ENCODE measurements around the gene IL24. TPM values are rescaled to one million over a fixed set of nuclear protein-coding genes. Genes with fewer than 3 reads are reported as not detected.
A peak's percentile ranks its signal among the peaks of the same experiment; 100 is the strongest.

The IL24 gene
- total RNA-seq, 1 experiment from 2014 or later, result not detected

DNA sequence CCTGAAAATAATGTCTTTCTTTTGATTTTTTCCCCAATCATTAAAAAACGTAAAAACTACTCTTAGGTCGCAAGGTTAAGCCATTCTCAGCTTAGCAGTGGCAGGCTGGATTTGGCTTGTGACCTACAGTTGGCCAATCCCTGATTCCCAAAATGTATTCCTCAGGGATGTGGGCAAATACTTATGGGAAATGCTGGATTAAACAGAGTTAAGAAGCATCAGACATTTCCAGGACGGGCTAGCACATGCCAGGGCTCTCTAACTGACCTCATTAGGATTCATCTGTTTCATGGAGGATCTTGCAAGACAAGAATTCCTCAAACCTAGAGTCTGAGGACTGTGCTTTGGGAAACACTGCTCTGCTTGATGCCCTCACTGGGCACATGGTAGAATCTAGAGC, 982 bp upstream of the IL24 start:
- Histone ChIP-seq H3K27ac (no peak overlapping the region), H4K20me1 (ENCODE audit: insufficient read depth) (no peaks in the 10 kb centered on the region), H3K9me2 (ENCODE audit: insufficient read depth) (no peaks in the 10 kb centered on the region), H2AFZ (no peak overlapping the region), H3K79me2 (ENCODE audit: low read depth) (no peaks in the 10 kb centered on the region), H3F3A (ENCODE audit: insufficient read depth, low read depth) (peaks cover 15% of the 10 kb centered on the region; the same call in 1 of the 2 replicates), H3K4me2 (peak overlapping the region; percentile 56; the same call in 1 of the 2 replicates), H3K9me3 (ENCODE audit: insufficient read depth, low read depth) (no peaks in the 10 kb centered on the region), H3K4me3 (no peak overlapping the region), H3K27me3 (ENCODE audit: insufficient read depth, low read depth) (no peaks in the 10 kb centered on the region), H3K4me1 (replicated peaks; ENCODE audit: insufficient read depth) (peaks cover 37% of the 10 kb centered on the region), H3K36me3 (ENCODE audit: low read depth) (no peaks in the 10 kb centered on the region)
- ChIA-PET CTCF (interaction anchor here (0.5 kb wide), 1 partner anchor 13 kb away, joined by 10 read pairs; no protein-coding TSS in a partner anchor), POLR2A (ENCODE audit: unreplicated experiment) (no interaction called here)
- intact Hi-C loops (cut with micrococcal nuclease; ENCODE audit: unreplicated experiment), result no loop called here
- BruUV-seq (replicated peaks), result no TSS peak
- TF ChIP-seq, protein P1, sequence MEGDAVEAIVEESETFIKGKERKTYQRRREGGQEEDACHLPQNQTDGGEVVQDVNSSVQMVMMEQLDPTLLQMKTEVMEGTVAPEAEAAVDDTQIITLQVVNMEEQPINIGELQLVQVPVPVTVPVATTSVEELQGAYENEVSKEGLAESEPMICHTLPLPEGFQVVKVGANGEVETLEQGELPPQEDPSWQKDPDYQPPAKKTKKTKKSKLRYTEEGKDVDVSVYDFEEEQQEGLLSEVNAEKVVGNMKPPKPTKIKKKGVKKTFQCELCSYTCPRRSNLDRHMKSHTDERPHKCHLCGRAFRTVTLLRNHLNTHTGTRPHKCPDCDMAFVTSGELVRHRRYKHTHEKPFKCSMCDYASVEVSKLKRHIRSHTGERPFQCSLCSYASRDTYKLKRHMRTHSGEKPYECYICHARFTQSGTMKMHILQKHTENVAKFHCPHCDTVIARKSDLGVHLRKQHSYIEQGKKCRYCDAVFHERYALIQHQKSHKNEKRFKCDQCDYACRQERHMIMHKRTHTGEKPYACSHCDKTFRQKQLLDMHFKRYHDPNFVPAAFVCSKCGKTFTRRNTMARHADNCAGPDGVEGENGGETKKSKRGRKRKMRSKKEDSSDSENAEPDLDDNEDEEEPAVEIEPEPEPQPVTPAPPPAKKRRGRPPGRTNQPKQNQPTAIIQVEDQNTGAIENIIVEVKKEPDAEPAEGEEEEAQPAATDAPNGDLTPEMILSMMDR (conservative IDR thresholded peaks at IDR 0.05), result no peak
- no peak for TF ChIP-seq EZH2 (IDR thresholded peaks at IDR 0.05; ENCODE audit: low read depth)
- no peak for DNase-seq

DNA sequence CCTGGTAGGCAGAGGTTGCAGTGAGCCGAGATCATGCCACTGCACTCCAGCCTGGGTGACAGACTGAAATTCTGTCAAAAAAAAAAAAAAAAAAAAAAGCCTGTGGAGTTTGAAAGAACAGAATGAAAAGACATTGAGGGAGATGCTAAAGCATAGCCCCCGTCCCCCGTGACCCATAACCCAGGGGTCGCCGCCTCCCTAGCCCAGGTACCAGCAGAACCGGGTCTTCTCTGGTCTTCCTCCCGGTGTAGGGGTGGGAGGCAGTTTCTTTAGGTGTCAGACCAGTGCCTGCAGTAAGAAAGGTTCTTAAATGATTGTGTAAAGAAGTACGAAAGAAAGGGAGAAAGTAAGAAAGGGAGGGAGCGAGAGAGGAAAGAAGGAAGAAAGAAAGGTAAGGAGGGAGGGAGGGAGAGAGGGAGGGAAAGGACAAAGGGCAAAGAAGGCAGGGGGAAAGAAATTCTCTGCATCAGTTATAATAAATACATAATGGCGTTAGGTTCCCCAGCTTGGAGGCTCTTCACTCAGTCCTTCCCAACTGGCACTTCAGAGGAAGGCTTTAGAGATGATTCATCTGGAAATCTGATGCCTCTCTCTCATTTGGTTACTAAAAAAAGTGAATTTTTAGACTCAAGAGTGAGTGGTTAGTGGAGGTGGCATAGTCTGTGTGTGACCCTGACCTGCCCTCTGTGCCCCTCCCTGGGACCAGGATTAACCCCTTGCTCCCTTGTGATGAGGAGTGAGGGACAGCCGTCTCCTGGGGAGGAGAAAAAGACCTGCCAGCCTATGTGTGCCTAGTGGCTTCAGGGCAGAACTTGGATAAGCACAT, 1.1 kb downstream of the IL24 start:
- POLR2A ChIA-PET (ENCODE audit: unreplicated experiment), result no interaction called here
- TSS peak; percentile 68 for BruUV-seq (replicated peaks)
- CTCF ChIA-PET, result interaction anchor here (0.7 kb wide), 1 partner anchor 424 kb away, joined by 21 read pairs; no protein-coding TSS in a partner anchor
- peak; percentile 33 to 47 for DNase-seq
- no peak for TF ChIP-seq EZH2 (IDR thresholded peaks at IDR 0.05; ENCODE audit: low read depth)
- TF ChIP-seq, protein P1 (conservative IDR thresholded peaks at IDR 0.05), result no peak
- intact Hi-C loops (cut with micrococcal nuclease; ENCODE audit: unreplicated experiment), result no loop called here
- no peak overlapping the region; the same call in 1 of the 2 replicates for H3K27ac ChIP-seq
- no peaks in the 10 kb centered on the region for H3K9me2 ChIP-seq (ENCODE audit: insufficient read depth)
- H3K36me3 ChIP-seq (ENCODE audit: low read depth), result no peaks in the 10 kb centered on the region
- no peaks in the 10 kb centered on the region for H3K9me3 ChIP-seq (ENCODE audit: insufficient read depth, low read depth)
- peaks cover 15% of the 10 kb centered on the region; the same call in 1 of the 2 replicates for H3F3A ChIP-seq (ENCODE audit: insufficient read depth, low read depth)
- H3K4me2 ChIP-seq, result peak overlapping the region; percentile 63
- H4K20me1 ChIP-seq (ENCODE audit: insufficient read depth), result no peaks in the 10 kb centered on the region
- H3K4me3 ChIP-seq, result no peak overlapping the region; the same call in 1 of the 2 replicates
- no peaks in the 10 kb centered on the region for H3K79me2 ChIP-seq (ENCODE audit: low read depth)
- H3K27me3 ChIP-seq (ENCODE audit: insufficient read depth, low read depth), result no peaks in the 10 kb centered on the region
- H3K4me1 ChIP-seq (replicated peaks; ENCODE audit: insufficient read depth), result peaks cover 37% of the 10 kb centered on the region
- no peak overlapping the region for H2AFZ ChIP-seq

DNA sequence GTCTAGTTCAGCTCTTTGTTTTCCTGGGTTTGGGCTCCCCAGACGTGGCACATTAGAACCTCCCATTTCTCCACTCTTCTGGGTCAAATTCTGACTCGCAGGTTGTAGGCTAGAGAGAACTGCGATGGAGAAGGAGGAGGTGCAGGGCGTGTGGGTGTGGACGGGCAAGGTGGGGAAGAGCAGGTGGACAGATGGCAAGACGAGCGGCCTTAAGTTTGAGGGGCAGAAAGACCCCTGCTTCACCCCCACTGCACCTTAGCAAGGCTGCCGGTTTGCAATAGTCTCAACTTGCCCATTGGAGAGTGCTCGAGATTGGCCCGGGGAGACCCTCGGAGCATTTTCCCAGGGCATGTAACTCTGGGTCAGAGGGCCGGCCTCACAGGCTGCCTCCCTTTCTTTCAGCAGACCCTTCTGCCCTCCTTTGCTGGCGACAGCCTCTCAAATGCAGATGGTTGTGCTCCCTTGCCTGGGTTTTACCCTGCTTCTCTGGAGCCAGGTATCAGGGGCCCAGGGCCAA, 1.7 kb downstream of the IL24 start:
- POLR2A ChIA-PET (ENCODE audit: unreplicated experiment), result no interaction called here
- DNase-seq, result no peak
- no peaks in the 10 kb centered on the region for H3K9me2 ChIP-seq (ENCODE audit: insufficient read depth)
- H3K4me1 ChIP-seq (replicated peaks; ENCODE audit: insufficient read depth), result peaks cover 37% of the 10 kb centered on the region
- TF ChIP-seq EZH2 (IDR thresholded peaks at IDR 0.05; ENCODE audit: low read depth), result no peak
- TF ChIP-seq, protein P1 (conservative IDR thresholded peaks at IDR 0.05), result no peak
- BruUV-seq (replicated peaks), result no TSS peak
- H3K79me2 ChIP-seq (ENCODE audit: low read depth), result no peaks in the 10 kb centered on the region
- CTCF ChIA-PET, result interaction anchor here (0.6 kb wide), 1 partner anchor 10 kb away, joined by 5 read pairs; no protein-coding TSS in a partner anchor
- no peaks in the 10 kb centered on the region for H3K27me3 ChIP-seq (ENCODE audit: insufficient read depth, low read depth)
- no peaks in the 10 kb centered on the region for H3K36me3 ChIP-seq (ENCODE audit: low read depth)
- no peaks in the 10 kb centered on the region for H3K9me3 ChIP-seq (ENCODE audit: insufficient read depth, low read depth)
- H4K20me1 ChIP-seq (ENCODE audit: insufficient read depth), result no peaks in the 10 kb centered on the region
- H3K4me2 ChIP-seq, result peak overlapping the region; percentile 63
- H2AFZ ChIP-seq, result no peak overlapping the region
- H3K4me3 ChIP-seq, result no peak overlapping the region
- H3F3A ChIP-seq (ENCODE audit: insufficient read depth, low read depth), result peaks cover 15% of the 10 kb centered on the region; the same call in 1 of the 2 replicates
- H3K27ac ChIP-seq, result no peak overlapping the region; the same call in 1 of the 2 replicates
- intact Hi-C loops (cut with micrococcal nuclease; ENCODE audit: unreplicated experiment), result no loop called here

Data from PC-9 (cell line).